SU-DHL-6 (cell line): ENCODE measurements around the gene C16orf87.

Experiments used
- H2AFZ ChIP-seq: fragments of 200-600 bp; sonication (generic); 2 replicates; pipeline ENCODE4 v1.6.1; 2014; ENCODE audit warnings: low read depth, mild to moderate bottlenecking, moderate library complexity, mixed read lengths, antibody characterized with exemption, low read length; ENCODE audit not compliant: severe bottlenecking
- H3F3A ChIP-seq: fragments of 200-600 bp; shearing (Covaris generic); 2 replicates; pipeline ENCODE4 v1.6.0; 2016; ENCODE audit warnings: antibody characterized with exemption, mild to moderate bottlenecking; ENCODE audit not compliant: insufficient read depth
- H3K27ac ChIP-seq: fragments of 200-600 bp; sonication (generic); 2 replicates; pipeline ENCODE4 v1.5.1; 2016; ENCODE audit warnings: low read depth, mild to moderate bottlenecking, low read length, moderate library complexity, mixed read lengths
- H3K27me3 ChIP-seq: fragments of 200-600 bp; sonication (generic), shearing (Covaris generic); 2 replicates; pipeline ENCODE4 v1.6.0; 2014; ENCODE audit warnings: mild to moderate bottlenecking, low read length
- H3K36me3 ChIP-seq: fragments of 200-600 bp; sonication (generic); 2 replicates; pipeline ENCODE4 v1.6.1; 2014; ENCODE audit warnings: mild to moderate bottlenecking, low read length, mixed read lengths
- H3K4me2 ChIP-seq: fragments of 300-600, 200-600 bp; shearing (Covaris generic), sonication (generic); 2 replicates; pipeline ENCODE4 v1.6.0; 2014; ENCODE audit warnings: low read length, low read depth, mild to moderate bottlenecking; ENCODE audit not compliant: poor library complexity, severe bottlenecking
- H3K4me3 ChIP-seq: fragments of 200-600 bp; sonication (generic); 2 replicates; pipeline ENCODE4 v1.5.1; 2014; ENCODE audit warnings: antibody characterized with exemption, low read length, mild to moderate bottlenecking, mixed read lengths; ENCODE audit not compliant: insufficient read depth, poor library complexity, severe bottlenecking
- H3K79me2 ChIP-seq: fragments of 200-600 bp; sonication (generic); 2 replicates; pipeline ENCODE4 v1.6.1; 2014; ENCODE audit warnings: mild to moderate bottlenecking, low read length, moderate library complexity; ENCODE audit not compliant: insufficient read depth
- H3K9ac ChIP-seq: fragments of 200-600 bp; sonication (generic); 2 replicates; pipeline ENCODE4 v1.7.0; 2014; ENCODE audit warnings: mild to moderate bottlenecking, low read length
- H3K9me2 ChIP-seq: fragments of 200-600 bp; sonication (generic); replicated peaks from 2 replicates; pipeline ENCODE4 v1.6.1; 2014; ENCODE audit warnings: low read length; ENCODE audit not compliant: insufficient read depth
- H3K9me3 ChIP-seq: fragments of 200-600 bp; sonication (generic); 2 replicates; pipeline ENCODE4 v1.6.1; 2014; ENCODE audit warnings: low read length, mixed read lengths; ENCODE audit not compliant: insufficient read depth
- H4K20me1 ChIP-seq: fragments of 200-600 bp; sonication (generic); 2 replicates; pipeline ENCODE4 v1.6.1; 2014; ENCODE audit warnings: low read depth, mild to moderate bottlenecking, antibody characterized with exemption, low read length, moderate library complexity, mixed read lengths
- CTCF ChIP-seq: fragments of 200-600 bp; sonication (generic); IDR thresholded peaks from one replicate; pipeline ENCODE4 v1.5.1; 2017; ENCODE audit warnings: antibody characterized with exemption, mild to moderate bottlenecking, low read length, moderate library complexity; ENCODE audit not compliant: insufficient read depth, poor library complexity, severe bottlenecking
- EZH2phosphoT487 ChIP-seq: fragments of 200-600 bp; sonication (generic), shearing (Covaris generic); conservative IDR thresholded peaks from 2 replicates; pipeline ENCODE4 v1.6.1; 2018; ENCODE audit warnings: mild to moderate bottlenecking, antibody characterized with exemption, low read length, moderate library complexity, mixed read lengths

The C16orf87 gene

GRCh38 chr16:46803373-46803772 lies 27.6 kb downstream of the C16orf87 start:
- Histone ChIP-seq H3F3A (peaks cover 9% of the 10 kb centered on the region; the same call in 1 of the 2 replicates), H3K9me3 (no peaks in the 10 kb centered on the region), H3K9ac (no peak overlapping the region), H3K4me2 (no peak overlapping the region), H3K27me3 (no peaks in the 10 kb centered on the region), H3K36me3 (peaks cover 18% of the 10 kb centered on the region; the same call in 1 of the 2 replicates), H3K27ac (no peak overlapping the region), H2AFZ (no peak overlapping the region), H3K9me2 (no peaks in the 10 kb centered on the region), H3K4me3 (no peak overlapping the region), H3K79me2 (peaks cover 8% of the 10 kb centered on the region; the same call in 1 of the 2 replicates), H4K20me1 (no peaks in the 10 kb centered on the region)
- TF ChIP-seq EZH2phosphoT487 (no peak), CTCF (no peak)

- peak; percentile 15 for TF ChIP-seq CTCF
- TF ChIP-seq EZH2phosphoT487: no peak
- peaks cover 9% of the 10 kb centered on the region; the same call in 1 of the 2 replicates for H3F3A ChIP-seq
- no peaks in the 10 kb centered on the region; the same call in 1 of the 2 replicates for H3K79me2 ChIP-seq
- no peak overlapping the region for H3K27ac ChIP-seq
- no peak overlapping the region for H2AFZ ChIP-seq
- H3K9me3 ChIP-seq: no peaks in the 10 kb centered on the region
- no peaks in the 10 kb centered on the region for H3K9me2 ChIP-seq
- no peak overlapping the region for H3K9ac ChIP-seq
- H3K36me3 ChIP-seq: peaks cover 11% of the 10 kb centered on the region; the same call in 1 of the 2 replicates
- H3K4me3 ChIP-seq: no peak overlapping the region
- no peaks in the 10 kb centered on the region for H3K27me3 ChIP-seq
- H4K20me1 ChIP-seq: no peaks in the 10 kb centered on the region
- H3K4me2 ChIP-seq: no peak overlapping the region
These were observed 29.4 kb downstream of the C16orf87 start for GRCh38 chr16:46801428-46802049.

- Histone ChIP-seq H3F3A (peaks cover 9% of the 10 kb centered on the region; the same call in 1 of the 2 replicates), H3K36me3 (peaks cover 13% of the 10 kb centered on the region; the same call in 1 of the 2 replicates), H3K9ac (no peak overlapping the region), H2AFZ (no peak overlapping the region), H3K4me2 (no peak overlapping the region), H3K27ac (no peak overlapping the region), H3K27me3 (no peaks in the 10 kb centered on the region), H3K9me2 (no peaks in the 10 kb centered on the region), H4K20me1 (no peaks in the 10 kb centered on the region), H3K79me2 (no peaks in the 10 kb centered on the region; the same call in 1 of the 2 replicates), H3K4me3 (no peak overlapping the region), H3K9me3 (no peaks in the 10 kb centered on the region)
- TF ChIP-seq CTCF (no peak), EZH2phosphoT487 (no peak)
These were observed 30.5 kb downstream of the C16orf87 start for GRCh38 chr16:46800494-46800893.
